Measurements from ENCODE around the gene ARFGAP3.

Gene ARFGAP3

DNA sequence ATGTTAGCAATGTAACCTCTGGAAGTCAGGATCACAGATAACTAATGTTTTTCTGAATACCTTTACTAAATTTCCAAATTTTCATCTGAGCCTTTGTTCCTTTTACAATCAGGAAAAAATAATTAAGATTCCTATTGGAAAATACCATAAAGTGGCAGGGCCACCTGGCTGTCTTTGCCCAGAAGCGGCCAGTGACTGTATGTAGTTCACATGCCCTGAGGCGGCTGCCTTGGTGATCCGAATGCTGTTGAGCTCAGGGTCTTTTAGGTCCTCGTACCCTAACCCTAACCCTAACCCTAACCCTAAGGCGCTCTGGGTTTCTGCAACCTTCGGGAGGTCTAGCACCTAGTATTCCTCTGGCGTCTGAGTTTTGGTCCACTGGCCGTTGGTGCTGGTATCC lies 8.5 kb upstream of the ARFGAP3 start:
- DNase-seq = no peak

DNA sequence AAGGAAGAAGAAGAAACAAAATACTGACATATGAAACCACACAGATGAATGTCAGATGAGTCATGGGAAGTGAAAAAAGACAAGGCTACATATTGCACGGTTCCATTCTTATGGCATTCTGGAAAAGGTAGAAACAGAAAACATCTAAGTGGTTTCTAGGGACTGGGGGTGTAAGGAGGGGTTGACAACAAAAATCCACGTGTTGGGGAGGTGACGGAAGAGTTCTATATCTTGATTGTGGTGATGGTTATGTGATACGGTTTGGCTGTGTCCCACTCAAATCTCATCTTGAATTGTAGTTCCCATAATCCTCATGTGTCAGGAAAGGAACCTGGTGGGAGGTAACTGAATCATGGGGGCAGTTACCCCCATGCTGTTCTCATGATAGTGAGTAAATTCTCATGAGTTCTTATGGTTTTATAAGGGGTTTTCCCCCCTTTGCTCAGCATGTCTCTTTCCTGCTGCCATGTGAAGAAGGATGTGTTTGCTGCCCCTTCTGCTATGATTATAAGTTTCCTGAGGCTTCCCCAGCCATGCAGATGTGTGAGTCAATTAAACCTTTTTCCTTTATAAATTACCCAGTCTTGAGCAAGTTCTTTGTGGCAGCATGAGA lies 6.4 kb upstream of the ARFGAP3 start:
- no peak for DNase-seq

DNA sequence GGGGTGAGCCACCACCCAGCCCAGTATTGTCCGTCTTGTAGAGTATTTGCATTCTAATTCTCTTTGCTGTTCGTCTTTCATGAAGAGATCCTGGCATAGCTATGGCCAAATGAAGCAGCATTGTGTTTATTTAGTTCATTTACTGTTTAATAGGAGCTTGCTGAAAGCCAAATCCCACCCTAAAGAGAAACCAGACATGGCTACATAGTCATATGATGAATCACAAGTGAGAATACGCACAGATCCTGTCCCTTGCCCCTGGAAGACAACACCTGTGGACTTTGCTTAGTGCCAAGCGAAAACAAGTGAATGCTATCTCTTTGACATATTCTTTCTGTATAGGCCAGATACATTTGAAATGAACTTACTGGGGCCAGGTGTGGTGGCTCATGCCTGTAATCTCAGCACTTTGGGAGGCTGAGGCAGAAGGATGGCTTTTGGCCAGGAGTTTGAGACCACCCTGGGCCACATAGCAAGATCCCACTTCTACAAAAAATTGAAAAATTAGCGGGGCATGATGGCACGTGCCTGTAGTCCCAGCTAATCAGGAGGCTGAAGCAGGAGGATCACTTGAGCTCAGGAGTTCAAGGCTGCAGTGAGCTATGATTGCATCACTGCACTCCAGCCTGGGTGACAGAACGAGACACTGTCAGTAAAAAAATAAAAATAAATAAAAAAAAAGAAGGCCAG lies 5.1 kb upstream of the ARFGAP3 start:
- no peak for DNase-seq

DNA sequence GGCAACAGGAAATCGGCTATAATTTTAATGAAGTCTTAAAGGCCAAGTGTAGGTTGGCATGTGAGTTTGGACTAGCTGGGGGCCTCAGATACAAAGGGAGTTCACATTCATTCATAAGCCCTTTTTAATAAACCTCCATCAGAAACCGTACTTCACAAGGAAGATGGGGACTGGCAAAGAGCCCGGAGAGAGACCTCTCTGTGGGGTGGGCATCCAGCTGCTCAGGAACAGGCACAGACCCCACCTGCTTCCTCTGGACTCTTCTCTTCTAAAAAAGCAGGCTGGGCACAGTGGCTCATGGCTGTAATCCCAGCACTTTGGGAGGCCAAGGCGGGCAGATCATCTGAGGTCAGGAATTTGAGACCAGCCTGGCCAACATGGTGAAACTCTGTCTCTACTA lies 3.9 kb upstream of the ARFGAP3 start:
- DNase-seq = peak in 6 of 58 donors; percentile 5 to 35 (median 10)

DNA sequence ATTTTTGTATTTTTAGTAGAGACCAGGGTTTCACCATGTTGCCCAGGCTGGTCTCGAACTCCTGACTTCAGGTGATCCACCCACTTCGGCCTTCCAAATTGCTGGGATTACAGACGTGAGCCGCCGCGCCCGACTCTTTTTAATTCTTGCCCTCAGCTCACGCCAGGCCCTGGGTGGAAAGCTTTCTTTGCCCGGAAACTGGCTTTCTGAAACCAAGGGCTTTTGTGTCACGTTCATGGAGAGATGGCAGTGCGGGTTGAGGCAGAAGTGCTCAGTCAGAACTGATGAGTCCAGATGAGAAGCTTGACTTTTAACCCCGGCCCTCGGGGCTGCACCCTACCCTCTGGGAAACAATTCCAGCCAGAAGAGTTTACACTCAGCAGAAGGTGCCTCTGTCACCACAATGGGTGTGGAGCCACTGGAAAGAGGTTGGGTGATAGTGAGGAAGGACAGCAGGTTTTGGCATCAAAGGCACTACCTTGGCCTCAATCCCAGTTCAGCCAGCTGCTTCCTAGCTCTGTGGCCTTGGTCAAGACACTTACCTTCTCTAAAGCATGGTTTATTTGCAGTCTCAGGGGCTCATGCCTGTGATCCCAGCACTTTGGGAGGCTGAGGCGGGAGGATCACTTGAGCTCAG lies 890 bp upstream of the ARFGAP3 start:
- no peak for DNase-seq

DNA sequence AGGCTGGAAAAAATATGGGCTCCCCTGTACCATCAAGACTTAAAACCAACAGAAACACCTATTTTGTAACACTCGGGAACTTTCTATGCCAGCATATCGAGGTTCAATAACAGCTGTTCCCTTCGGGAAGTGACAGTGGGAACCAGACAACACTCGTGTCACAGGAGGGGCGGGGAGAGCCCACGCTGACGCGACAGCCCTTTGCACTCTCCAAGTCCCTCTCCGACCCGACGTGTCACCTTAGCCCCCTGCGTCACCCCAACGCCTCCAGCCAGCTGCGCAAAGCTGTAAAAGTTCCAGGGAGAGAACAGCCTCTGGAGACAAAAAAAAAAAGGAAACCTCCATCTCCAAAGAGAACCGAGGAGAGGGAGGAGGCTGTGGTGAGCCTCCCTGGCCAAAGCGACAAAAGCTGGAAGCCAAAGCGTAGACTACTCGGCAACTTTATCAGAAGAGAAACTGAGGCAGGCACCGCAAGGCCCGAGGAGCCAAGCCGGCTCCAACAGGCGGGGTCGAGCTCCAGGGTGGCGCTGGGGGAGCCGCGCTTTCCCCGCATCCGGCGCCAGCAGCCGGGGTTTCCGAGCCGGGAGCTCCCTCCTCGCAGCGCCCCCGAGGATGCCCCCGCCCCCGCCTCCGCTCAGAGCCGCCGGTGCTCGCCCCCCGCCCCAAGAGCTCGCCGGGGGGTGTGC lies 751 bp downstream of the ARFGAP3 start:
- peak in 21 of 58 donors; percentile 10 to 64 (median 35) for DNase-seq

DNA sequence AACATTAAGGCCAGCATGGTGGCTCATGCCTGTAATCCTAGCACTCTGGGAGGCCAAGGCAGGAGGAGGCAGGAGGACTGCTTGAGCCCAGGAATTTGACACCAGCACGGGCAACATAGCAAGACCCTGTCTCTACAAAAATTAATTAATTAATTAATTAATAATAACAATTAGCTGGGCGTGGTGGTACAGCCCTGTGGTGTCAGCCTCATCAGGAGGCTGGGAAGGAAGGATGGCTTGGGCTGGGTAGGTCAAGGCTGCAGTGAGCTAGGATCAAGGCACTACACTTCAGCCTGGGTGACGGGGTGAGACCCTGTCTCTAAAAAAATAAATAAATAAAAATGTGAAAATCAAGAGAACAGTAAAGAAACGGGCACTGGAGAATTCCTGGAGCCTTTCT lies 1.4 kb downstream of the ARFGAP3 start:
- no peak for DNase-seq

DNA sequence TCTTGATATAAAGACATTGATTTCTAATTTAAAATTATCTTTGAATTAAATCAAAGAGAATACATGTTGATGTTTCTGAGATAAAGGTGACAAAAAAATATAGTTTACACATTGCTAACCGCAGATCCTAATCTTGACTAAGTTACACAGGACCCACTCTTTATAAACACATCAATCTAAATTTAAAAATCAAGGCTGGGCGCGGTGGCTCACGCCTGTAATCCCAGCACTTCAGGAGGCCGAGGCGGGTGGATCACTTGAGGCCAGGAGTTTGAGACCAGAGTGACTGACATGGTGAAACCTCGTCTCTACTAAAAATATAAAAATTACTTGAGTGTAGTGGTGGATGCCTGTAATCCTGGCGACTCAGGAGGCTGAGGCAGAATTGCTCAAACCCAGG lies 1.9 kb downstream of the ARFGAP3 start:
- no peak for DNase-seq

DNA sequence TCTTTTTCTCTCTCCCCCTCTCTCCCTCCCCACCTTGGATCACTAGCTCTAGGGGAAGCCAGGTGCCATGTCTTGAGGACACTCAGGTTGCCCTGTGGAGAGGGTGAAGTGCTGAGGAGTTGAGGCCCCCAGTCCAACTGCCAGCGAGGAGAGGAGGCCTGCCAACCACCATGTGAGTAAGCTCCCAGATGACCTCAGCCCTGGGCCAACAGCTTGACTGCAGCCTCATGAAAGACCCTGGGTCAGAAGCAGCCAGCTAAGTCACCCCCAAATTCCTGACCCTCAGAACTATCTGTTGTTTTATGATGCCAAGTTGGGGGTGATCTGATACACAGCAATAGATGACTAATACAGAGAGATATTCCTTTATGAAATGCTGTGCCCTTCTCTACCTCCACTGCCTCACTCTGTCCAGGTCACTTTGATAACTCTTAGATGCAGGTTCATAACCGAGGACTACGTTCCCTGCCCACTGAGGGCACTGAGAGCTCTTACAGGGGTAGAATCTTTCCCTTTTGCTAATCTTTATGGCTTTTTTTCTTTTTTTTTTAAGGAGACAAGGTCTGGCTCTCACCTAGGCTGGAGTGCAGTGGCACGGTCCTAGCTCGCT lies 8.0 kb downstream of the ARFGAP3 start:
- no peak for DNase-seq

DNA sequence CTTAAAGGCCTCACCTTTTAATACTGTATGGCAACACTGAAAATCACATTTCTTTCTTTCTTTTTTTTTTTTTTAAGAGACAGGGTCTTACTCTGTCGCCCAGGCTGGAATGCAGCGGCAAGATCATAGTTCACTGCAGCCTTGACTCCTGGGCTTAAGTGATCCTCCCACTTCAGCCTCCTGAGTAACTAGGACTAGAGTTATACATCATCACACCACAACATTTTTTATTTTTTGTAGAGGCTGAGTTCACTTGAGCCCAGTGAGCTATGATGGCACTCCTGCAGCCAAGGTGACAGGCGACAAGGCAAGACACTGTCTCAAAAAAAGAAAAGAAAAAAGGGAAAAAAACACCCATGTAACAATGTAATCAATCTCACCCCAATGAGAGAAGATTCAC lies 10.0 kb downstream of the ARFGAP3 start:
- no peak for DNase-seq

DNA sequence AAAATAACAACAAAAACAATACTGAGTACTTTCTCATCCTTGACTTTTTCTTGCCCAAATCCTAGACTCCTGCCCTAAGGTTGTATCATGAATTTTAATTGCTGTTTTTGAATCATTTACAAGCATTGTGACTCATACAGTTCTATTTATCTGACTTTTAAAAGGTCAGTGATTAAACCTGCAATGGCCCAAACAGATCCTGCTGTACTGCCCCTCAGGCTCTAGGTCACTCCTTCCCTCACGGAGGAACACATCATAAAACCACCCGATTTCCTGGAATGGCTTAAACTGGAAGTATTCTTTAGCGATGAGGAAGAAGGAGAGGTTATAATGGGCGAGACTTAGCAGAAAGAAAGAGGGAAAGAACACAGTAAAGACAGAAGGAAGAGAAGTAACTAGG lies 12.3 kb downstream of the ARFGAP3 start:
- no peak for DNase-seq

DNA sequence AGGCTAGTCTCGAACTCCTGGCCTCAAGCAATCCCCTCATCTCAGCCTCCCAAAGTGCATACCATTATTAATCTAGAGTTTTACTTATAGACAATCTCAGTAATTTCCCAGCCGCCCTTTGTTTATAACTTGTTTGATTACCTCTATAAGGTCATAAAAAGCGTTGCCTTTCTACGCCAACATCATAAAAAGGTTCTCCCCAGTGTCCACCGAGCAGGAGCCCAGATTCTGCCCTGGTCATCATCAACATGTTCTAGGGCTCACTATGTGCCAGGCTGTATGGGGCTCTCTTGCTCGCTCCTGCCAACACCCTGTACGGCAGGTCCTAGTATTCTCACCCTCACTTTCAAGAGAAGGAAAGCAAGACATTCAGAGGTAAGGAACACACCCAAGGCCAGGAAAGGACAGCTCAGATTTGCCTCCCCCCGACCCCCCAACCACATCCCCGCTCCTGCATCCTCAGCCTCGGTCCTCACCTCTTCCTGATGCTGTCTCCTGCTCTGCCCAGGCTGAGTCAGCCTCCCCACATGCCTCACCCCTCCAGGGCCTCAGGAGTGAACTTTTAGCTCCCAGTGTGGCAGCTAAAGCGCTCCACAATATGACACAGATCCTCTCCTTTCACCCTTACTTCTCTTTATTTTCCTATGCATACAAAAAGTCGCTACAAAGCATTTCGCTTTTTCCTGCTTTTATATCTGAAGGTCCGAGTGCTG lies 14.3 kb downstream of the ARFGAP3 start:
- DNase-seq = no peak

DNA sequence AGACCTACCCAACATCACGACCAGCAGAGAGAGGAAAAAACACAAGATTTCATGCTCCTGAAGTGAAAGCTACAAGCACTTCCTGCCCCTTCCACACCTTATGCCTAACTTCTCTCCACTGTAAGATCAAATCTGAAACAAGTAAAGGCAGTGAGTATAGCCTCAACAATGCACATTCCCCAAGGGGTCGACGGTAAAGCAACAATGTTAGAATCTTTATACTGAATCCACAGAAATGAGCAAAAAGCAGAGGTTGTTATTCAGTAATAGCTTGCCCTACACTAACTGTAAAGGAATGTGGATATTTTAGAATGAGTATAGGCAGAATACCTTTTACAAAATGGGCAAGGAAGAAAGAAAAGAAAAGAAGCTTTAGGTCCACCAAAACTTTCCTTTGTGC lies 15.6 kb downstream of the ARFGAP3 start:
- no peak for DNase-seq

DNA sequence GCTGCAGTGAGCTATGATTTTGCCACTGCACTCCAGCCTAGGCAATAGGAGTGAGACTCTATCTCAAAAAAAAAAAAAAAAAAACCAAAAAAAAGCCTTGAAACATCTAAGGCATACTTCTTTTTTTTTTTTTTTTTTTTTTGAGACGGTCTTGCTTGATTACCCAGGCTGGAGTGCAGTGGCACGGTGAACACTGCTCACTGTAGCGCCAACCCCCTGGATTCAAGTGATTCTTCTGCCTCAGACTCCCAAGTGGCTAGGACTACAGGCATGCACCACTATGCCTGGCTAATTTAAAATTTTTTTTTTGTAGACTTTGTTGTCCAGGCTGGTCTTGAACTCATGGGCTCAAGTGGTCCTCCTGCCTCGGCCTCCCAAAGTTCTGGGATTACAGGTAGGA lies 19.5 kb downstream of the ARFGAP3 start:
- DNase-seq = no peak

DNA sequence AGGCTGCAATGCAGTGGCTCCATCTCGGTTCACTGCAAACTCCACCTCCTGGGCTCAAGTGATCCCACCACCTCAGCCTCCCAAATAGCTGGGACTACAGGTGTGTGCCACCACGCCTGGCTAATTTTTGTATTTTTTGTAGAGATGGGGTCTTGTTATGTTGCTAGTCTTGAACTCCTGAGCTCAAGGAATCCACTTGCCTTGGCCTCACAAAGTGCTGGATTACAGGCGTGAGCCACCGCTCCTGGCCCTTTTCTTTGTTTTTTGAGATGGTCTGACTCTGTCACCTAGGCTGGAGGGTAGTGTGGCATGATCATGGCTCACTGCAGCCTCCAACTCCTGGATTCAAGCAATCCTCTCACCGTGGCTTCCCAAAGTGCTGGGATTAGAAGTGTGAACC lies 21.0 kb downstream of the ARFGAP3 start:
- no peak for DNase-seq

DNA sequence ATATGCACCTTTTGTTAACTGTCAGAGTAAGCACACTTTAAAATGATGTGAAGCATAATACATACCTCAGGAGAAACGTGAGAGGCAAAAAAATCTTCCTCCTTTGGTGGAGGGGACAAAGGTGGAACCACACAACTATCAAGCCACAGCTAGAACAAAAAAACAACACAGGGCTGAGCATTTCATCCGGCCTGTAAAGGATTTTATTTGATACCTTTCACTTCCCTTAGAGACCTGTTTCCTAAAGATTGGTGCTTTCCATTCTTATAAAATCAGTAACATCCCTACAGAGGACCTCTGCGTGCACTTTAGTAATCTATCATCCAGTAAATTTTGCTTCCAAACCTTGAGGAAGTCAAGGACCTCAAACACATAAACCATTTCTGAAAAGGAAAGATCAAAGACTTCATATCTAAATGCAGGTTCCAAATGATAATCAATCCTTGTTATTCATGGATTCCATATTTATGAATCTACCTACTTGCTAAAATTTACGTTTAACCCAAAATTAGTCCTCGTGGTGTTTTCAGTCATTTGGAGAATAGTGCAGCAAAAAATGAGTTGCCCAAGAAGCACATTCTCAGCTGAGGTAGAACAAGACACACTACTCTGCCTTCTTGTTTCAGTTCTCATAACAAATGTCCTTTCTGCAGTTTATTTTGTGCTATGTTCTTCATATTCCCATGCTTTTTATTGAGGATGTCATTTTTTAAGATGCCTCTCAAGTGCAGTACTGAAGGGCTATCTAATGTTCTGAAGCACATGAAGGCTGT lies 22.7 kb downstream of the ARFGAP3 start:
- DNase-seq = no peak

DNA sequence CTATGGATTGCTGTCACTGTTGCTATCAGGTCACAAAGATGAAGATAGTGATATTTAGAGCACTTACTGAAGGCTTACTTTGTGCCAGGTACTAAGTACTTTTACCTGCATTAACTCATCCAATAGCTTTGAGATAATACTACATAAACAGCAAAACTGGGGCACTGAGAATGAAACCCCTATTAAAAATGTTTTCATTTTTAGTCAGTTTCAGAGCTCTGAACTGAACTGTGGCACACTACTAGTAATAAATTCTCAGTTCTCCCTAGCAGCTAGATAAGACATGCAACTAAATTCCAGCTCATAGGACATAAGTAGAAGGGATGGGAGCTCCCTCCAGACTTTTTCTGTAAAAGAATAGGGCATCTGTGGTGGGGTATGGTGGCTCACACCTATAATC lies 24.0 kb downstream of the ARFGAP3 start:
- no peak for DNase-seq

DNA sequence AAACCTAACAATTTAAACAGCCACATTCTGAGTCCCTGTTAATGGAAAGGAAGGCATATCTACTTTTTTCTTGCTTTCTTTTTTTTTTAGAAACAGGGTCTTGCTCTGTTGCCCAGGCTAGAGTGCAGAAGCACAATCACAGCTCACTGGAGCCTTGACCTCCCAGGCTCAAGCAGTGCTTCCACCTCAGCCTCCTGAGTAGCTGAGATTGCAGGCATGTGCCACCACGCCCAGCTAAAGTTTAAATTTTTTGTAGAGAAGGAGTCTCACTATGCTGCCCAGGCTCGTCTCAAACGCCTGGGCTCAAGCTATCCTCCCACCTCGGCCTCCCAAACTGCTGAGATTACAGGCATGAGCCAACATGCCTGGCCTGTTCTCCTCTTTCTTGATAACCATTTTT lies 25.4 kb downstream of the ARFGAP3 start:
- DNase-seq = no peak

DNA sequence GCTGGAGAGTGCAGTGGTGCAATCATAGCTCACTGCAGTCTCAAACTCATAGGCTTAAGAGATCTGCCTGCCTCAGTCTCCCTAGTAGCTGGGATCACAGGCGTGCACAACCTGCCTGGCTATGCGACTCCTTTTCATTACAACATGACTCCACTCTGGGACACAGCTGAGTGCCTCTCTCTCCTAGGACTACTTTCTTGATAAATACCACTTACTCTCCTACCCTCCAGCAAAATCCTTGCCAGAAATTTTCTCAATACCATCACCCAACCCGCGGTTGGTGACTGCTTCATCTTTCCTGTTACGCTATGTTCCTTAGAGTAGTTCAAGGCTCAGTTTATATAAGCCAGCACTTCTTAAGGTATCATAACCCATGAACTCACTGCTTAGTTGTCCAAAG lies 26.9 kb downstream of the ARFGAP3 start:
- no peak for DNase-seq

DNA sequence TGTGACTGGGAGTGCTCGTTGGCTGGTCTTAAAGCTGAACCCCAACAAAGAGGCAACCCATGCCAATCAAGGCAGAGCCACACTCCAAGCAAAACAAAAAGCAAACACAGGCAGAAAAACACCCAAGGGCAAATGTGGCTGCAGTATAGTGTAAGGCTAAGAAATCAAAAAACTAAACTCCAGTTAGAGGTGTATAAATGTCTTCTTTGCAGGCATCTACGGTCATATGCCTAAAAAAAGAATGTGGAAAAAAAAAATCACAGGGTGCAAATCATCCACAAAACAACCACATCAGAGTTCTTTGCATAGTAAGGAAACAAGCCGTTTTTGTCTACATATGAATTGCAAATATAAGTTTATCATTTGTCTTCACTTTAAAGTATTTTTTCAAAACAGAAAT lies 27.8 kb downstream of the ARFGAP3 start:
- DNase-seq = no peak

DNA sequence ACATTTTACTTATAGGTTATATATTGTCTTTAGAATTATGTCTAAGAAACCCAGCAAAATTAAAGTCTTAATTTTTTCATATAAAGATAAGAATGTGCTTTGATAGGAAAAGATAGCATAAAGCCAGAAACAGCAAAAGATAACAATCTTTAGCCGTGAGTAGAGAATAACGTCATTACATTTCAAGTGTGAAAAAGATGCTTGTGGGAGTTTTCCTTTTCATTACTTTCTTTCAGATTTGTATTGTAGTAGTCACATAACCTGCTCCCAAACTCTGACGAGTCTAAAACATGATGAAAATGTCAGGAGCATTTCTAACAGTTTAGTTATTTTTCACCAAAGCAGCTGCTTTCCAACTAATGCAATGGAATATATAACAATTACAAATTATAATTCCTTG lies 31.3 kb downstream of the ARFGAP3 start:
- DNase-seq = no peak
